Cardiac muscle cell (in vitro differentiated cells and primary cell): ENCODE data around the gene RGS13. TPM values are rescaled to one million over a fixed set of nuclear protein-coding genes. Genes with fewer than 3 reads are reported as not detected.

Source experiments
- DNase-seq, 2 donors: peaks; one replicate each; pipeline versions ENCODE4 v3.0.0 to v3.0.0-alpha.2; 2010 to 2017; ENCODE audit warnings: low read depth in 1 of 2, low spot score in 1 of 2
- H3K27ac ChIP-seq: fragments of 200-600 bp; sonication (generic); 2 replicates; pipeline ENCODE4 v1.5.1; 2016
- H3K27me3 ChIP-seq: fragments of 200-600 bp; sonication (generic); 2 replicates; pipeline ENCODE4 v1.6.0; 2016; ENCODE audit warnings: control low read depth
- H3K36me3 ChIP-seq: fragments of 200-600 bp; sonication (generic); 2 replicates; pipeline ENCODE4 v1.5.1; 2016; ENCODE audit warnings: control low read depth
- H3K4me1 ChIP-seq: fragments of 200-600 bp; sonication (generic); 2 replicates; pipeline ENCODE4 v1.8.1; 2017; ENCODE audit warnings: low read depth, mild to moderate bottlenecking, mixed run types
- H3K4me3 ChIP-seq: fragments of 200-600 bp; sonication (generic); 2 replicates; pipeline ENCODE4 v1.5.1; 2016; ENCODE audit warnings: mild to moderate bottlenecking
- H3K9me3 ChIP-seq: fragments of 200-600 bp; sonication (generic); 2 replicates; pipeline ENCODE4 v1.5.1; 2017; ENCODE audit warnings: low read depth, mild to moderate bottlenecking, control low read depth
- polyA plus RNA-seq: library from polyadenylated mRNA; unstranded; fragments of >200 nt; fragmentation: Nextera tagmentation; extraction: Ambion mirVana; gene quantifications from 2 replicates; pipeline ENCODE4 v1.2.1, GENCODE V29; 2016
- total RNA-seq: library from RNA; depleted of rRNA; stranded (reverse); fragments of >200 nt; gene quantifications from 2 replicates; pipeline ENCODE4 v1.2.3, GENCODE V29; 2016
- TF ChIP-seq, protein P1 (sequence below): IDR thresholded peaks from 2 replicates; pipeline ENCODE4 v1.5.1; 2012; ENCODE audit warnings: low read depth, mild to moderate bottlenecking, low read length

RGS13 gene
- total and polyA plus RNA-seq, 2 experiments from 2014 or later, result 1.3 to 4.8 TPM

DNA sequence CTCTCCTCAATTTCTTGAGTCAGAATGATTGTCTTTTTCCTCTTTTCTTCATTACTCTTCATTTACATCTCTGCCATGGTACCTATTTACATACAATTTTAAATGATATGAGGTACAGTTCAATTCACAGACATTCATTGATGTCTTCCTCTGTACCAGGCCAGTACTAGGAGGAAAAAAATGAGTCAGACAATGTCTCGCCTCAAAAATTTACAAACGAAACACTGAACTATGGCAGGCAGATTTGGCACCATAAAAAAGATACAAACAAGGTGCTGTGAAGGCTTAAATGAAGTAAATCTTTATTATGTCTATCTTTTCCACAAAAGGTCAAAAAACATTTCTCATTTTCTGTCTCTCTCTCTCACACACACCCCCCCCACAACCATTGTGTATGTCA lies 71.0 kb downstream of the RGS13 start:
- no peaks in the 10 kb centered on the region for H3K4me1 ChIP-seq
- H3K27me3 ChIP-seq, result no peaks in the 10 kb centered on the region
- TF ChIP-seq, protein P1, sequence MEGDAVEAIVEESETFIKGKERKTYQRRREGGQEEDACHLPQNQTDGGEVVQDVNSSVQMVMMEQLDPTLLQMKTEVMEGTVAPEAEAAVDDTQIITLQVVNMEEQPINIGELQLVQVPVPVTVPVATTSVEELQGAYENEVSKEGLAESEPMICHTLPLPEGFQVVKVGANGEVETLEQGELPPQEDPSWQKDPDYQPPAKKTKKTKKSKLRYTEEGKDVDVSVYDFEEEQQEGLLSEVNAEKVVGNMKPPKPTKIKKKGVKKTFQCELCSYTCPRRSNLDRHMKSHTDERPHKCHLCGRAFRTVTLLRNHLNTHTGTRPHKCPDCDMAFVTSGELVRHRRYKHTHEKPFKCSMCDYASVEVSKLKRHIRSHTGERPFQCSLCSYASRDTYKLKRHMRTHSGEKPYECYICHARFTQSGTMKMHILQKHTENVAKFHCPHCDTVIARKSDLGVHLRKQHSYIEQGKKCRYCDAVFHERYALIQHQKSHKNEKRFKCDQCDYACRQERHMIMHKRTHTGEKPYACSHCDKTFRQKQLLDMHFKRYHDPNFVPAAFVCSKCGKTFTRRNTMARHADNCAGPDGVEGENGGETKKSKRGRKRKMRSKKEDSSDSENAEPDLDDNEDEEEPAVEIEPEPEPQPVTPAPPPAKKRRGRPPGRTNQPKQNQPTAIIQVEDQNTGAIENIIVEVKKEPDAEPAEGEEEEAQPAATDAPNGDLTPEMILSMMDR, result no peak
- H3K9me3 ChIP-seq, result no peaks in the 10 kb centered on the region
- H3K36me3 ChIP-seq, result no peaks in the 10 kb centered on the region
- H3K4me3 ChIP-seq, result no peak overlapping the region
- no peak for DNase-seq
- H3K27ac ChIP-seq, result no peak overlapping the region

DNA sequence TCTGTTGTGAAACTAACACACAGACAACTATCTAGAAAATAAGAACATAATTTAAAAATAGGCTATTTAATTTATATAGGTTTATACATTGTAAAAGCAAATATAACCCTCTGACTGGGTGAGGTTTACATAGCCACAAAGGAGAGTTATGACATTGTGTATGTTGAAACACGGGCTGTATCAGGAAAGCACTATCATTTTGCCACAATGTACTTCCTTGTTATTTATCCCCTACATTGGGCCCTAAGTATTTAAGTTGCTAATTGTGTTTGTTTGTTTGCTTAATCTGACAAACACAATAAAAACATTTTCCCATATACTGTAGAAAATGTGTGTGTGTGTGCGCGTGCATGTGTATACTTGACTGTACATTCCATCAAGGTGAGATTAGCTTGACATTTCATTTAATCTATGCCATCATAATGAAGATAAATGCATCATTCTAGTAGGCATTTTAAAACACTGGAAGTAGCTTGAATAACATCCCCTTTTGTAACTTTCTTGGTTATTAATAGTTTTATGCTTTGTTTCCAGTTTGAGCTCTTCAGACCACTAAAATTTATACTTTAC lies 72.1 kb downstream of the RGS13 start:
- TF ChIP-seq, protein P1, result no peak
- H3K27me3 ChIP-seq, result no peaks in the 10 kb centered on the region
- no peak for DNase-seq
- H3K27ac ChIP-seq, result no peak overlapping the region
- no peak overlapping the region for H3K4me3 ChIP-seq
- no peaks in the 10 kb centered on the region for H3K36me3 ChIP-seq
- H3K9me3 ChIP-seq, result no peaks in the 10 kb centered on the region
- H3K4me1 ChIP-seq, result no peaks in the 10 kb centered on the region

DNA sequence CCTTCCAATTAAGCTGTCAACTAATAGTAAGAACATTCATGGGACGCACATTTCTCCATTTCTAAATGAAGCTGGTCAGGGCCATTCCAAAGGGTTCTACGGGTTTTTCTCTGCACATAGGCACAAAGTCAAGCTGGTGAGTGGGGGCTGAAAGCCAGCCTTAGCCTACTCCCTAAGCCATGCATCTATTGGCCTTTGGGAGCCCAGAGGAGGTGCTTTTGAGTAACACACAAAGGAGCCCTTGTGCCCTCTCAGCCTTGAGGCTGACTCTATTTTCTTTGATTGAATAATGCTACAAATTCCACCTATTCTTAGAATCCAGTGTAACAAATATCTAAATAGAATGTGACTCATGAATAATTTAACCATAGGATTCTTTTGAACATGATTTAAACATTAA lies 73.6 kb downstream of the RGS13 start:
- H3K9me3 ChIP-seq, result no peaks in the 10 kb centered on the region
- H3K27ac ChIP-seq, result no peak overlapping the region
- no peak for DNase-seq
- H3K36me3 ChIP-seq, result no peaks in the 10 kb centered on the region
- no peak overlapping the region for H3K4me3 ChIP-seq
- H3K27me3 ChIP-seq, result no peaks in the 10 kb centered on the region
- no peaks in the 10 kb centered on the region for H3K4me1 ChIP-seq
- TF ChIP-seq, protein P1, result no peak

Other genes starting within 250 kb of the RGS13 start
- not detected in 2 replicates for gene RGS1, start 60.4 kb upstream of the RGS13 start, total RNA-seq
- gene RGS1, start 60.4 kb upstream of the RGS13 start, polyA plus RNA-seq, result 0.12 TPM in 1 of 2 replicates, not detected in the other
- 11.5 and 15.6 TPM in 2 replicates for gene RGS2, start 172.9 kb downstream of the RGS13 start, total RNA-seq
- gene RGS2, start 172.9 kb downstream of the RGS13 start, polyA plus RNA-seq, result 28.2 and 32.3 TPM in 2 replicates